Measurements from ENCODE around the gene PIGP. TPM values are rescaled to one million over a fixed set of nuclear protein-coding genes. Genes with fewer than 3 reads are reported as not detected.

The PIGP gene
- total and polyA plus RNA-seq, 9 of the 15 experiments (the other 6 are each of a cell fraction or from before 2014, with no cell fraction given), result 18.3 to 122 (median 35.6) TPM

GRCh38 chr21:37071561-37072273 lies 1.2 kb downstream of the PIGP start (continued):
- TF ChIP-seq XRCC3 (IDR thresholded peaks at IDR 0.05) (no peak), SIN3B (IDR thresholded peaks at IDR 0.05; ENCODE audit: low read depth) (no peak), SIN3A (IDR thresholded peaks at IDR 0.05; ENCODE audit: borderline replicate concordance in 2 of 2, control insufficient read depth in 1 of 2, low read depth in 2 of 2, low read length in 2 of 2) (no peak), ZNF280A (IDR thresholded peaks at IDR 0.05; ENCODE audit: low read depth, partially characterized antibody) (no peak), PRMT5 (CRISPR knock-in tag; IDR thresholded peaks at IDR 0.05) (no peak), ZNF175 (CRISPR knock-in tag; IDR thresholded peaks at IDR 0.05; ENCODE audit: low read depth) (no peak), FOSL1 (tag; conservative IDR thresholded peaks at IDR 0.05) (no peak)

GRCh38 chr21:37065561-37066177 lies 7.2 kb downstream of the PIGP start:
- DNase-seq (ENCODE audit: extremely low read depth in 1 of 4, low spot score in 3 of 4) (no peak), ATAC-seq (no peak), FAIRE-seq (no peak)
- Histone ChIP-seq H3K4me3 (no peak overlapping the region), H3K79me2 (ENCODE audit: control insufficient read depth, insufficient read depth, low read length) (no peaks in the 10 kb centered on the region), H3K27me3 (ENCODE audit: control insufficient read depth in 2 of 2, insufficient read depth in 2 of 2, low read length in 2 of 2) (no peaks in the 10 kb centered on the region), H4K20me1 (replicated peaks; ENCODE audit: control insufficient read depth, insufficient read depth, low read length) (no peaks in the 10 kb centered on the region), H3K9me1 (ENCODE audit: control insufficient read depth, insufficient read depth, low read length) (no peaks in the 10 kb centered on the region), H3K4me1 (replicated peaks in 1 of 2; ENCODE audit: control insufficient read depth in 2 of 2, insufficient read depth in 2 of 2, low read length in 2 of 2) (no peaks in the 10 kb centered on the region; a peak in 1 of 5 replicates), H3K9me3 (replicated peaks; ENCODE audit: control insufficient read depth, insufficient read depth, low read depth, low read length) (no peaks in the 10 kb centered on the region), H3K27ac (ENCODE audit: extremely low read depth, low read depth, low read length) (no peak overlapping the region), H3K9ac (ENCODE audit: insufficient read depth in 1 of 2, low read depth in 2 of 2, low read length in 2 of 2) (no peak overlapping the region), H3K36me3 (ENCODE audit: control insufficient read depth, insufficient read depth, low read length) (peaks cover 20% of the 10 kb centered on the region; the same call in 2 of the 3 replicates), H3K4me2 (ENCODE audit: insufficient read depth, low read length) (no peak overlapping the region), H2AFZ (ENCODE audit: low read depth, low read length) (no peak overlapping the region)
- POLR2A ChIA-PET, result no interaction called here
- CTCF ChIA-PET (ENCODE audit: low intra/inter-chr PET ratio), result no interaction called here
- WGBS (ENCODE audit: insufficient coverage, low coverage, missing lambda C conversion rate), result 91% methylated on average over 9 of the region's 9 CpGs
- intact Hi-C loops (cut with micrococcal nuclease) (no loop called here), in situ Hi-C loops (cut with MboI) (no loop called here)
- no TSS peak for BruUV-seq (replicated peaks)
- TF ChIP-seq RFX1 (IDR thresholded peaks at IDR 0.05) (peak; percentile 73), ETV5 (CRISPR knock-in tag; IDR thresholded peaks at IDR 0.05; ENCODE audit: low read depth) (no peak)

All from K562 (cell line).